GM18502 (cell line): ENCODE data around the gene NRM.
"Not testable (repeated sequence)": the region's sequence is repeated elsewhere in the genome, so short reads cannot be mapped to it uniquely, and the experiment has no call there.

Experiments used
- ATAC-seq: cut with Tn5 transposase; IDR thresholded peaks from one replicate; pipeline ENCODE4 v1.9.1; 2021; ENCODE audit warnings: mild to moderate bottlenecking; ENCODE audit not compliant: unreplicated experiment, poor library complexity

Gene NRM

DNA sequence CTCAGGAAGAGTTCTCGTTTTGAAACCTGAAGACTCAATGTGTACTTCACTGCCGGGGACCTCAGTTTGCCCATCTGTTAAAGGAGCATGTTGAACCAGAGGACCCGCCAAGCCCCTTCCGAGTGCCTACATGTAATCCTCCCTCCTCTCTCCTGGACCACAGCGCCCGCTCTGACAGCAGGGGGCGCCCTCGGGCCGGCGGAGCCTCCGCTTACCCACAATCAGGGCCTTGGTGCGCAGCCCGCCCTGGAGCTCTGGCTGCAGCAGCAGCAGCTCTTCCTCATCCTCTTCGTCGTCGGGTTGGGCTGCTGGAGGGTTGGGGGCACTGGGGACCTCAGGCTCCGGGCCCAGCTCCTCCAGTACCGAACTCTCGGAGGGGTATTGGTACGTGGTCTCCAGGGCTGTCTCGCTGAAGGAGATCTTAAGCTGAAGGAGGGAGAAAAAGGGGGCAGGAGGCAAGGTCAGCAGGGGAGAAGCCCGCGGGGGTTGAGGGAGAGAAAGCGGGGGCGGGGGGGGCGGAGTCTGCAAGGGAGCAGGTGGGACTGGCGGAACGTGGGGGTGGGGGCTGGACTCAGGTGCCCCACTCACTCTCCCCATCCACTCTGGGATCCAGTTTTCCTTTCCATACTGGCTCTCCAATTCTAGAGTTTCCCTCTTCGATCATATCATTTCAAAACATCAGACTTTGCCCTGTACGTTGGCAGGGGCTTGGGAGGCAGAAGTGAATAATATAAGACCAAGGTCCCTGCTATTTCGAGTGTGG, 11.6 kb downstream of the NRM start:
- peak; percentile 41 for ATAC-seq

DNA sequence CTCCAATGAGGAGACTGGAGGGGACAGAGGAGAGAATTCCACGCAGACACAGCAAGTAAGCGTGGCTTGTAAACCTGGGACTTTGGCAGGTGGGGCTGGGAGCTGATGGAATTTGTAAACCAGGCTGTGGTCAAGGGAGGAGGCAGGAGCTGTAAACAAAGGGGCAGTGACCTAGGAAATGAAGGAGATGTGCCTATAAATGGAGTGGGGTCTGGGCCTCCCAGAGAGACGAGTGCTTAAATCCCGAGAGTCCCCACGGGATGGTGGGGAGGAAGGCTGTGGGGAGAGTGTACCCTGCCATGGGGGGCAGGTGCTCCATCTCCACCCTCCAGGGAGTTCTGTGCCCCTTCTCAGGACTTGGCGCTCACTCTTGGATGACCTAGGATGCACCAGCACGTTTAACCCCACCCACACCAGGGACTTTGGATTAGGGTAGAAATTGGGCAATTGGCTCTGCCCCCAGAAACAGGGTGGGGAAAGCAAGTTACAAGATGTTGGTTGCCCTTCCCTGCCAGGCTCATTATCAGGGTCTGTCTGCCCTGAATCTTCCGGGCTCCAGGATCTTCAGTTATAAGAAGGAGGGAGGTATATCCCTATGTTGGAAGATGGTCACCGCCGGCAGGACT, 14.0 kb downstream of the NRM start:
- no peak for ATAC-seq

DNA sequence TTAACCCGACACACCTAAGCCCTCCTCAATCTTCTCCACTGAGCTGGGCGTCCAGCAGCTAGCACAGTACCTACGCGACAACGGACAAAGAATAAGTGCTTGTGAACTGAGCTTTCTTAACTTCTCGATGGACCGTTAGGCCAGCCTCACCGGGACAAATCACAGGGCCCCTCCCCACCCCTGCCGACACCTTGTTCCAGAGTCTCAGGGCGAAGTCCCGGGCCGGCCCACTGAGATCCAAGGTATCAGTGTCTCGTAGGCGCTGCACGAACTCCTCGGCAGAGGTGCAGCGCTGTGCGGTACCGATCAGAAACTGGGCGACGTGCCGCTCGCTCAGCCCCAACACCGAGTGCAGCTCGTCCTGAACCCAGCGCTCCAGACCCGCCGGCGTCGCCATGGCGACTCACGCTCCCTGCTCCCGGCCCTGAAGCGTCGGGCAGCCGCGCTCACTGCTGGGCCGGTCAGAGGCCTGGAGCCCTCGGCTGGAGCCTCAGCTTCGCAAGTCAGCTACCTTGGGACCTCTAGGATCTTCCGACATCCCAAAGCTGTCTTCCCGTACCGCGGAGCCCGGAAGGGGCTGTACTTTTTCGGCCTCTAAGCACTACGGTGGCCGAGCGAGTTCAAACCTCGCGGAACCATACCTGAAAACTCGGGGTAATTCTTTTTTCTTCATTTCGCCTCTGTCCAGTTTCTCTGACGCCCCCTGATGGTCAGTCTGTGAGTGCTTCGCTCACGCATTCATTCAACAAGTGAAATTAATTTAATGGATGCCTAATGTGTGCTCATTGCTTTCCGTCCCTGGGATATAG, 18.1 kb downstream of the NRM start, which contains the start of gene DHX16:
TSS of gene DHX16 (minus strand) at position 562 of the 809 bp plus-strand sequence. CDS start at position 397, 165 bp downstream.
- ATAC-seq, result peak; percentile 75

DNA sequence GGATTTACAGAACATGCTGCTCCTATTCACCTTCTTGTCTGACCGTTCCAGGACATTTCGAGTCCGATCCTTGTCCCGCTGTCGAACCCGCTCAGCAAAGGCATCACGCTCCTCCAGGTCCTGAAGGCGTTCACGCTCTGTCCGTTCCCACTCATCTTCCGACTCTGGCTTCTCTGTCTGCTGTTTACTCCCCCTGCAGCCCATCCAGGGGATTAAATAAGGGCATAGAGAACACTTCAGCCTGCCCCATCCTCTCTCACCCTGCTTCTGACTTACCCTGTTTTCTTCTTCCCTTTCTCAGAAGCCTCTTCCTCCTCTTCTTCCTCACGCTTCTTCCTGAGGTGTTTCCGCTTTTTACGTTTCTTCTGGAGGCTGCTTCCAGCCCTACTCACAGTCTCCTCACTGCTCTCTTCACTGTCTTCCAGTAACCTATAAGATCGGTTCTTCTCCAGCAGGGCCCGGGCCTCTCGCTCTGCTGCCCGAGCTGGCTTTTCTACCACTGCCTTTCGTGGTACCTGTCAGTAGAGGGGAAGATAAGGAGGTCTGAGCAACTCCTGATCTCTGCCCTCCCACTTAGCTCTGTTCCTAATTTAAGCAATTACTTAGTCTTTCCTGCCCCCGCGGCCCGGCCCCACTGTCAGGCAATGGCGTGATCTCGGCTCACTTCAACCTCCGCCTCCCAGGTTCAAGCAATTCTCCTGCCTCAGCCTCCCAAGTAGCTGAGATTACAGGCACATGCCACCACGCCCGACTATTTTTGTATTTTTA, 19.8 kb downstream of the NRM start:
- no peak for ATAC-seq

DNA sequence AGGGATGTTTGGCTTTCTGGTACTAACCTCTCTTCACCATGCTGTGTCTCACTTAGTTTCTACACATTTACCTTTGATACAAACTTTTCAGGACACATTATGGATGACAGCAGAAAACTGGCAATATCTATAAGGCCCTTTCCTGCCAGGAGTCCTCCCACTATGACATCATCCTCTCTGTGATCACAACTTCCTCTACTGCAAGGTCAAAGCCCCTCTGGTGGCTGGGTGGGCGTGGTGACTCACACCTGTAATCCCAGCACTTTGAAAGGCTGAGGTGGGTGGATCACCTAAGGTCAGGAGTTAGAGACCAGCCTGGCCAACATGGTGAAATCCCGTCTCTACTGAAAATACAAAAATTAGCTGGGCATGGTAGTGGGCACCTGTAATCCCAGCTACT, 24.5 kb downstream of the NRM start:
- not testable (repeated sequence) for ATAC-seq

DNA sequence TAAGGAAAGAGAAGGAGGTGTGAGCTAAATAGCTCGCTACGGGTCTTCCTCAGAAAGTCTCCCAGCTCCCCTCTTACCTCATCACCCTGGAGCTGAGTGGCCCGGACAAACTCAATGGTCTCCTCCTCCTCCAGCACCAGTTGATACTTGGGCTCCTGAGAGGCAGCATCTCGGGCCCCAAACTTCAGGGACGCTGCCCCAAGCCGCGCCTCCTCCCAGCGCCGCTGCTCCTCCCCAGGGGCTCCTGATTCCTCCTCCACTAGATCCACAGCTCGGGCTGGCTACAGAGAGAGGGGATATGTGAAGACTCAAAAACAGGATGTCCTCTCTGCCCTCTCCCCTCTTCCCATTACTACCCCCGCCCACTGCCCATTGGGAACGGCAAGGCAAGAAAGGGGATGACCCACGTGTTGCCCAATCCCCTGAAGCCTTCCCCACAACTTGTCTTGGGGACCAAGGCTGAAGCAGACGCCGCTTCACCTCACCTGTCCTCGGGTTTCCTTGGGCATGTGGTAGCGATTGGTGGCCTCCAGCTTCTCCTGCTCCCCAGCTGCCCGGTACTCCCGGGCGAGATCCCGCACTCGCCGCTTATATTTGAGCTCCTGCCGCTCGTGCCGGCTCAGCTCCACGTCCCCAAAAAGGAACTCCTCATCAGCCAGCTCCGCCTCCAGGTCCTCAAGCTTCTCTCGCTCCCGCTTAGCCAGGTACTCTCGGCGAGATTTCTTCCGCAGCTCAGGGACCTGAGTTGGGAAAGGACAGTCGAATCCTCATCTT, 25.6 kb downstream of the NRM start:
- no peak for ATAC-seq

DNA sequence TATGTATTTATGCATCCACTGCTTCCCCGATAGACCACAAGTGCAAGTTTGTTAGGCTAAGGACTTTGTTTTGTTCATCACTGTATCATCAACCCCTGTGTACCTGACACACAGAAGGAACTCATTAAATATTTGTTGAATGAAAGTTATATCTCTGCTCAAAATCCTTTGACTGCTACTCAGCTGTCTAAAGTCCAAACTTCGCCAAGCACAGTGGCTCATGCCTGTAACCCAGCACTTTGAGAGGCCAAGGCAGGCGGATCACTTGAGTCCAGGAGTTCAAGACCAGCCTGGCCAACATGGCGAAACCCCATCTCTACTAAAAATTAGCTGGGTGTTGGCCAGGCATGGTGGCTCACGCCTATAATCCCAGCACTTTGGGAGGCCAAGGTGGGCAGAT, 32.9 kb downstream of the NRM start:
- not testable (repeated sequence) for ATAC-seq

DNA sequence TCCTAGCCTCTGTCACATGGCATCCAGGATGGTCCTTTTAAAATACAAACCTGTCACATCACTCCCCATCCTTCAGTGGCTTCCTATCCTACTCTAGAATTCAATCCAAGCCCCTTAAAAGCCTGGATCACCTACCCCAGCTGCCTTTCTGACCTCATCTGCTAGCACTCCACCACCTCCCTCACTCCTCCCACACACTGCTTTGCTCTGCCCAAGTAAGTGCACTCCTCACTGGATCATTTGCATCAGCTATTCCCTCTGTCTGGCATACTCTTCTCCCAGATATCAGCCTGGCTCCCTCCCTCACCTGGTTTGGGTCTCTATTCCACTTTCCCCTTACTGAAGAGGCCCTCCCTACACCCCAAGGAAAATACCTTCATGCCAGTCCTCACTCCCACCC, 33.3 kb downstream of the NRM start:
- no peak for ATAC-seq

DNA sequence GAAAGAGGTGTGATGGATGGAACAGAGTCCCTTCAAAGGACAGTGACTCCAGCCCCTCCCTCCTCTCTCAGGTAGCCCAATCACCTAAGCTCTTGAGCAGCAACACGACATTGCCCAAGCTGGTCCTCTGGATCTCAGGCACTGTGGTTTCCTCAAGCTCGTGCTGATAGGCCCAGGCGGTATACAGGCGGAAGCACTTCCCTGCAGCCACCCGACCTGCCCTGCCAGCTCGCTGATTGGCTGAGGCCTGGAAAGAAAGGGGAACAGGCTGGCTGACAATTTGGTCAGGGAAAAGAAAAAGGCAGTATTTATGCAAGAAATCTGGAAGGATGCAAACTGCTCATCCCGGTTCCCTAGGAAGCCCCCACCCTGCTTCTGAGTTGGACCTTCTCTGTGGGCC, 34.3 kb downstream of the NRM start:
- ATAC-seq, result no peak

DNA sequence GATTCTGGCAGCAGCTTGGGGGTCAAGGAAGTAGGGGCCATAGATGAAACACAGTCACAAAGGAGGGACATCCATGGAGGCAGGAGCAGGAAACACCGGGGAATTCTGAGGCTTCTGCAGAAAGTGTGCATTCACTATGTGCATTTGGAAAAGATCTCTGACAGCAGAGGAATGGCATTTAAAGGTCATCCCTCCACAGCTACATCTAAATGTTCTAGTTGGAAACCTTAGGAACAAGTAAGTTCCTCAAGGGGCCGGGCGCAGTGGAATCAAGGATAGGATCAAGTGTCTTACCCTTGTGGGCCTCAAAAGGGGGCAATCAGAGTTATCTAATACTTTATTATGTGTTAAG, 35.1 kb downstream of the NRM start:
- ATAC-seq, result no peak

DNA sequence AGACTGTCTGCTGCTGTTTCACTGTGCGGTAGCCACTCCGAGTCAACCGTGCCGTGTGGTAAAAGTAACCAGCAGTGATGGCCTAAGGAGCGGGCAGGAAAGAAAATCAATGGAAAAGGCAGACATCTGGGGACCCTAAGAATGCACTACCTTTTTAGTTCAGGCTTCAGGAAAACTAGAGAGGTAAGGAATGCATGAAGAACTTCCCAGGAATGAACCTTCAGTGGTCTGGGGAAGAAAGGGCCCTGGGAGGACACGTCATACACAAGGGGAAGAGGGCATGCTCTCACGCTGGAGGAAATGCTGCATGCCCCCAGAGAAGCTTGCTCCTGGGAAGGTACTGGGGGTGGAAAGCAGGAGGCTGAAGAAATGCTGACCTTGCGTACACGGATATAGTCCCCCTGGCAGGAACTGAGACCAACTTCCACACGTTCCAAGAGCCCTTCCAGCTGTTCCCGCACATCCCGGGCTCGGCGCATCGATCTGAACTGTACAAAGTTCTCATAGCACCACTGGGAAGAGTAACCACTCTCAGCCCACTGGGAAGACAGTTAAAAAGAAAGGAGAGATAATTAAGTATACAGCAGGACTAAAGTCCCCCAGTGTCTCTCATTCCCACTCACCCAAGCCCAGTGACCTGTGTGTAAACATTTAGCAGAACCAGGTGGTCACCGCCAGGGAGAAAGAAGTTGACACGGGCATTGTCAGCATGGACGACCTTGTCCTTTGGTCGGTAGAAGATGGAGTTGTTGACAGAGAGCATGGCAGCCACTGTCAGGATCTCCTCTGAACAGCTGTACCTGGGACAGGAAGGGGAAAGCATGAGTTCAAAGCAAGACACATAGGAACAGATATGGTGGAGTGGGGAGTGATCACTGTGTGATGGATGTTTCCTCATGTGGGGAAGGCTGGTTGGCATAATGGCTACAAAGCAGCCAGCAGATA, 35.7 kb downstream of the NRM start:
- ATAC-seq, result no peak

DNA sequence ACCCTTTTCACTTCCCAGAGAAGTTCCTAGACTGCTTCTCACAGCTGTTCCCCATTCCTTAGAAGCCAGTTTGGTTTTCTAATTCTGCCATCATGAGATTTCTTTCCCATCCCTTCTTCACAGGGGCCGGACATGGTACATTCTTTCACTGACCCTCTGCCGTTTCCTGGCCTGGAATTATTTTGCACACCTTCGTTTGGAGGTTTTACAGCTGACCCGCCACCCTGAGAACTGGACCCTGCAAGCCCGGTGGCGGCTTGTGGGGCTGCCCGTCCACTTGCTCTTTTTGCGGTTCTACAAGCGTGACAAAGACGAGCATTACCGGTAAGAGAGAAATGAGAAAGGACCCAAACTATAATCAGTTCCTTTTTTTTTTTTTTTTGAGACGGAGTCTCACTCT, 39.6 kb downstream of the NRM start:
- ATAC-seq, result no peak

DNA sequence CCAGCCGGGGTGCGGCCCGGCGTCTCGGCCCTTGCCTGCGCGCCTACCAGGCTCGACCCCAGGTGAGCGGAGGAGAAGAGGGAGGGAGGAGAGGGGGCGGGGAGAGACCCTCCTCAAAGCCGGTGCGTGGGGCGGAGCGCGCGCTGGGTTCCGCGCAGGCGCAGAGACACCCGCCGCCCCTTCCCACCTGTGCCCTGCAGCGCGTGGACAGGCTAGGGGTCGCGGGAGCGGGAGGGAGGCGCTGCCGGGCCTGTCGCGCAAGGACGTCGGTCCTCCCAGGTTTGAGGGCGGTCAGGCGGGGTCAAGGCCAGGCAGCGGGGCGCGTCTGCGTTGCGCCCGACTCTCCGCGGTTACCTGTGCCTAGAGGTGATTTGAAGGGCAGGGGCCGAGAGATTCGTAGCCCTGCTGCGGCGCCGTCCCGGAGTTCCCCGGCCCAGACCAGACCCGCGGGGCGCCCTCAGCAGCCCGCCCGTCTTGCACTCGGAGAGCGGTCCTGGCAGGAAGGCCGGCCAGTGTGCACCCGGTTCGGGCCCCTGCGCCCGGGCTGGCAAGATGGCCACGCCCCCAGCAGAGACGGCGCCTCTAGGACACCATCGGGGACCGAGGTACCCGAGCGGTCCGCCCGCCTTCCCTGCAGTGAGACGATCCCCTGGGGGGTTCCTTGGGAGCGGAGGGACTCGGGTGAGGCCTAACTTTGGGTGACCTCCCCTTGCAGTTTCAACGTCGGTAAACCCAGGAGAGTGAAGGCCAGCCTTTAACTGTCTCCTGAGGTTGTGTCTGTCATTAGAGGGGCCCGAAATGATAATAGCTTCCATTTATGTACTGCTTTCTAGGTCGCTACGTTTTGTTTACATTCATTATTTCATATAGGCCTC, 43.3 kb downstream of the NRM start:
- peak; percentile 70 for ATAC-seq

DNA sequence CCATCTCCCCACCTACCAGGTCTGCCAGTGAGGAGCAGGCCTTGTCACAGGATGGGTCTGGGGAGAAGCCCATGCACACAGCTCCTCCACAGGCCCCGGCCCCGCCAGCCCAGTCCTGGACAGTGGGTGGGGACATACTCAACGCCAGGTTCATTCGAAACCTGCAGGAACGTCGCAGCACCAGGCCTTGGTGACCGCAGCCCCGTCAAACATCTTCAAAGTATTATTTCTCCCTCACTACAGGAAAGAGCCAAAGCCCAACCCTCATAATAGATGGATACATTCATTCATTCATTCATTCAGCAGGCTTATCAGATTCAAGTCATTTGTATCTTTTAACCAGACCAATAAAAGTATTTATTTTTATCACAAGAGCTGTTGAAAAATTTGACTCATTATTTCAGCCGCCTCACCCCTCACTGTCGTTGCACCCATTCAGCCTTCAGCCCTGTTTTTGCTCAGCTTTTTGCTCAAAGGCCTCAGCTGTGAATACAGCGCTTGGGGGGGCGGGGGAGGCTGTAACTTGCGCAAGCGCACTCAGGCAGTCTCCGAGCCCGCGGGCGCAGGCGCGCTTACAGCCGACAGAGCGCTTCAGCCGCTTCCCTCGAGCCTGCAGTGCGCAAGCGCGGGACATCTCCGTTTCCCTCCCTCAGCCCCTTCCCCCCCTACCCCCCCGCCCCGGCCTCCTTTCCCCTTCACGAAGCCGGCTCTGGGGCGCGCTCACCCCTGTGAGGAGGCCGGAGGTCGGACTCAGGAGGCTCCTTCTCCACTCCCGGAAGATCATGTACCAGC, 44.1 kb downstream of the NRM start, which contains the start of gene C6orf136:
TSS of gene C6orf136 (plus strand) at position 684 of the 792 bp plus-strand sequence. CDS start at position 783, 99 bp downstream.
- peak; percentile 49 for ATAC-seq

DNA sequence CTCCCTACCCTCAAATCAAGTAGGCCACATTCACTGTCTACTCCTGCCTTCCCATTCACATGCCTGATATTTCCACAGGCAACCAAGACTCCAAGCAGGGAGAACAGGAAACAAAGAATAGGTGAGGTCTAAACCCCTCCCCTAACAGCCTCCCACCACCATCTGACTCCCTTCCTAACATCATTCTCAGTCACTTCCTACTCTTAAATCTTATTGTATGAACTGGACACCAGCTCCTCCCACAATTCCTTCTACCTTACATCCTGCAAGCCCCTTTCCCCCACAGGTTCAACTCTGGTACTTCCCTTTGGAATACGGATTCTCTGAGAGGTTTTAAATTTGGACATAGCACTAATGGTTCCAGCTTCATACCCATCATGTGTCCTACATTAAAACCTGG, 44.8 kb downstream of the NRM start:
- ATAC-seq, result no peak

DNA sequence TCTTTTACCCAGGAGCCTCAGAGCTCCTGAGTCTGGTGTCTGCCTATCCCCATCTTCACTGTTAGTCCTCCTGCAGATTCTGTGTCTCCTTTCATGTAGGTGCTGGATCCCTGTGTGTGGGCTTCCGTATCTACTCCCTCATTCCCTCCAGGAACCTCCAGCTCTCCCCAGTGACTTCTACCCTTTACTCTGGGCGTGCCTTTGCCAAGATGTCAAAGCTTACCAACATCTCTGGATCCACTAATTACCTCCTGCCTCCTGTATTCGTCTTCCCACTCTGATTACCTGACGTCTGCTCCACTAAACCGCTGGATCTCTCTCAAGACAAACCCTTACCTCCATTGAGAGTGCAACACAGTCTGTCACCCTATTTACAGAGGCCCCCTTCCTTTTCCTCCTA, 46.0 kb downstream of the NRM start:
- ATAC-seq, result no peak

DNA sequence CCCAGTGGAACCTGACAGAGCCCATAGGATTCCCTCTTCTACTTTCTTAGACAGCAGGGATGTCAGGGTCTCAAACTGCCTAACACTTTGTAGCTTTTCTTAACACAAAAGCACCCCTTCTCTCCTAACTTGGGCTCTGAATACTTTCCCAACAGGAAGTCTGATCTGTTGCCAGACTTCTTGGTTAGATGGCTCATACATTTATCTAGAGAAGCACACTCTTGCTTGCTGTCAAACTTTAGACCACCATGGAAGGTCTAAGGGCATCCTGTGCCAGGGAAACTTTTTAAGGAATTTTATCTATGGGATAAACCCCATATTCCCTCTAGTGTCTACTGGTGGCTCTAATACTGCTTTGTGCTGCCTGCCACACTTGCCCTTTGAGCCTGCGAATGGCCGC, 47.1 kb downstream of the NRM start:
- no peak for ATAC-seq
